ENCODE data around the gene PDE6A. TPM values are rescaled to one million over a fixed set of nuclear protein-coding genes. Genes with fewer than 3 reads are reported as not detected.

Gene PDE6A
- total and polyA plus RNA-seq, 9 of the 15 experiments (the other 6 are each of a cell fraction or from before 2014, with no cell fraction given): 0.01 to 0.04 (median 0.01) TPM; not detected in 6

- Histone ChIP-seq H3K9me3 (replicated peaks; ENCODE audit: control insufficient read depth, insufficient read depth, low read depth, low read length) (no peaks in the 10 kb centered on the region), H3K4me2 (ENCODE audit: insufficient read depth, low read length) (peak overlapping the region; percentile 80), H3K36me3 (ENCODE audit: control insufficient read depth, insufficient read depth, low read length) (no peaks in the 10 kb centered on the region), H3K4me1 (replicated peaks in 1 of 2; ENCODE audit: control insufficient read depth in 2 of 2, insufficient read depth in 2 of 2, low read length in 2 of 2) (peaks cover 14 to 21% of the 10 kb centered on the region in 2 experiments; a peak in 4 of 5 replicates), H4K20me1 (replicated peaks; ENCODE audit: control insufficient read depth, insufficient read depth, low read length) (no peaks in the 10 kb centered on the region), H3K79me2 (ENCODE audit: control insufficient read depth, insufficient read depth, low read length) (0 out of 3 replicates have a peak, but pooled peaks cover 4% of the 10 kb centered on the region), H3K27me3 (ENCODE audit: control insufficient read depth in 2 of 2, insufficient read depth in 2 of 2, low read length in 2 of 2) (no peaks in the 10 kb centered on the region), H3K4me3 (peak overlapping the region; percentile 66), H2AFZ (ENCODE audit: low read depth, low read length) (peak overlapping the region; percentile 95), H3K9me1 (ENCODE audit: control insufficient read depth, insufficient read depth, low read length) (no peaks in the 10 kb centered on the region), H3K27ac (ENCODE audit: extremely low read depth, low read depth, low read length) (no peak overlapping the region), H3K9ac (ENCODE audit: insufficient read depth in 1 of 2, low read depth in 2 of 2, low read length in 2 of 2) (peak overlapping the region; percentile 70 to 88; a peak in 3 of 4 replicates)
- no TSS peak for BruUV-seq (replicated peaks)
- intact Hi-C loops (cut with micrococcal nuclease): loop anchor here (5.0 kb wide), 1 partner anchor 109 kb away; no protein-coding TSS in a partner anchor
- DNase-seq (ENCODE audit: extremely low read depth in 1 of 4, low spot score in 3 of 4) (no peak), FAIRE-seq (no peak), ATAC-seq (no peak)
- 20% methylated on average over 12 of the region's 23 CpGs for WGBS (ENCODE audit: insufficient coverage, low coverage, missing lambda C conversion rate)
- in situ Hi-C loops (cut with MboI): loop anchor here (10.0 kb wide), 1 partner anchor 106 kb away; no protein-coding TSS in a partner anchor
- ChIA-PET CTCF (ENCODE audit: low intra/inter-chr PET ratio) (interaction anchor here (0.6 to 5.1 kb wide), 3 partner anchors 108 to 127 kb away, joined by 4 to 59 read pairs (median 9); no protein-coding TSS in a partner anchor), POLR2A (interaction anchor here (0.8 to 2.0 kb wide), 8 partner anchors 9 to 123 kb away, joined by 3 to 10 read pairs (median 4); no protein-coding TSS in a partner anchor)
- no peak for TF ChIP-seq ZNF280B (CRISPR knock-in tag; IDR thresholded peaks at IDR 0.05)
- TF ChIP-seq, protein P1, sequence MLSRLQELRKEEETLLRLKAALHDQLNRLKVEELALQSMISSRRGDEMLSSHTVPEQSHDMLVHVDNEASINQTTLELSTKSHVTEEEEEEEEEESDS (CRISPR knock-in tag; IDR thresholded peaks at IDR 0.05): no peak
- no peak for TF ChIP-seq TRIM28 (IDR thresholded peaks at IDR 0.05)
- TF ChIP-seq ZBTB33 (CRISPR knock-in tag; IDR thresholded peaks at IDR 0.05): 0 out of 2 replicates have a peak, but pooled peaks have one; percentile 0
- no peak for TF ChIP-seq ZBTB12 (CRISPR knock-in tag; IDR thresholded peaks at IDR 0.05)
- no peak for TF ChIP-seq ZNF696 (CRISPR knock-in tag; conservative IDR thresholded peaks at IDR 0.05)
- no peak for TF ChIP-seq NFIX (CRISPR knock-in tag; IDR thresholded peaks at IDR 0.05; ENCODE audit: low read depth)
- TF ChIP-seq FOS (IDR thresholded peaks at IDR 0.05; ENCODE audit: extremely low read depth, insufficient read length): no peak
- TF ChIP-seq BCOR (IDR thresholded peaks at IDR 0.05): 0 out of 2 replicates have a peak, but pooled peaks have one; percentile 42
- 0 out of 2 replicates have a peak, but pooled peaks have one; percentile 28 for TF ChIP-seq SREBF2 (CRISPR knock-in tag; IDR thresholded peaks at IDR 0.05)
- TF ChIP-seq CUX1 (CRISPR knock-in tag; IDR thresholded peaks at IDR 0.05): no peak
- no peak for TF ChIP-seq ESRRB (CRISPR knock-in tag; IDR thresholded peaks at IDR 0.05; ENCODE audit: borderline replicate concordance)
Observed at GRCh38 chr5:149961186-149961685, 16.6 kb upstream of the PDE6A start.
